Stimulated activated CD8-positive, alpha-beta memory T cell treated with anti-CD3 and anti-CD28 coated beads, Interleukin-4, amount 100 ng/mL, for 24 hours (primary cell): ENCODE measurements around the gene RGS2.
A peak's percentile ranks its signal among the peaks of the same experiment; 100 is the strongest.

ENCODE experiments used
- DNase-seq: peaks from one replicate; pipeline ENCODE4 v3.0.0-alpha.2; 2020; ENCODE audit warnings: low read depth

Gene RGS2, protein sequence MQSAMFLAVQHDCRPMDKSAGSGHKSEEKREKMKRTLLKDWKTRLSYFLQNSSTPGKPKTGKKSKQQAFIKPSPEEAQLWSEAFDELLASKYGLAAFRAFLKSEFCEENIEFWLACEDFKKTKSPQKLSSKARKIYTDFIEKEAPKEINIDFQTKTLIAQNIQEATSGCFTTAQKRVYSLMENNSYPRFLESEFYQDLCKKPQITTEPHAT

DNA sequence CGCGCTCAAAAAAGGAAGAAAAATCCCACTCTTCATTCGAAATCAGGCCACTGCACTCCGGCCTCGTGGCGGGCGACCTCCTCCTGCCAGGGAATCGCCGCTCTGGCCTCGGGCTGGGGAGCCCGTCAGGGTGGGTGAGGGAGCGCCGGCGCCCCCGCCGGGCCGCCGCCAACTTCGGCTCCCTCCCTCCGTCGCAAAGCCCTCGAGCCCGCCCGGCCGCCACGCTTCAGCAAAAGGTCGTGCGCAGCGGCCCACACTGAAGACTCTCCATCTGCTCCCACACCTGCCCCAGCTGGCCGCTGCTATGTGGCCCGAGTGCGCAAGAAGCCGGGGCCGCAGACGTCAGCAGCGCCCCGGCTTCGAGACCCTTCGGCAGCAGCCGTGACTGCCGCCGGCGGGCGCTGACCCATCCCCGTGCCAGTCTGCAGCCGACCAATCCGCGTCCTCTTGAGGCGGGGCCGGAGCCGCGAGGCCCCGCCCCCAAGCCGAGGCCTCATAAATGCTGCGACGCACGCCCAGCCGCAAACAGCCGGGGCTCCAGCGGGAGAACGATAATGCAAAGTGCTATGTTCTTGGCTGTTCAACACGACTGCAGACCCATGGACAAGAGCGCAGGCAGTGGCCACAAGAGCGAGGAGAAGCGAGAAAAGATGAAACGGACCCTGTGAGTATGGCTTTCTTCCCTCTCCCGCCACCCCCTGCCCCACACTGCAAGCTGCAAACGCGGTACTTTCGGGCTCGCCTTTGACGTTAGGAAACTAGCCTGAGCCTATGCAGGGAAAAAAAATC is at the start of gene RGS2:
Gene RGS2, plus strand, starts transcription at position 522 of the 789 bp plus-strand sequence. Its CDS starts 33 bp downstream, at position 555.
- DNase-seq: peak; percentile 81

DNA sequence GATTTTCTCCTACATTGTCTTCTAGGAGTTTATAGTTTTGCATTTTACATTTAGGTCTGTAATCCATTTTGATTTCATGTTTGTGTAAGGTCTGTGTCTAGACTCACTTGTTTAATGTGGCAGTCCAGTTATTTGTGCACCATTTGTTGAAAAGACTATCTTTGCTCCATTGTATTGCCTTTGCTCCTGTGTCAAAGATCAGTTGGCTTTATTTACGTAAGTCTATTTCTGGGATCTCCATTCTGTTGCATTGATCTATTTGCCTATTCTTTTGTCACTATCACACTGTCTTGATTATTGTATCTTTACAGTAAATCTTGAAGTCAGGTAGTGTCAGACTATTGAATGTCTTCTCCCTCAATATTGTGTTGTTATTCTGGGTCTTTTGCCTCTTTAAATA is 49.7 kb upstream of the RGS2 start:
- no peak for DNase-seq

DNA sequence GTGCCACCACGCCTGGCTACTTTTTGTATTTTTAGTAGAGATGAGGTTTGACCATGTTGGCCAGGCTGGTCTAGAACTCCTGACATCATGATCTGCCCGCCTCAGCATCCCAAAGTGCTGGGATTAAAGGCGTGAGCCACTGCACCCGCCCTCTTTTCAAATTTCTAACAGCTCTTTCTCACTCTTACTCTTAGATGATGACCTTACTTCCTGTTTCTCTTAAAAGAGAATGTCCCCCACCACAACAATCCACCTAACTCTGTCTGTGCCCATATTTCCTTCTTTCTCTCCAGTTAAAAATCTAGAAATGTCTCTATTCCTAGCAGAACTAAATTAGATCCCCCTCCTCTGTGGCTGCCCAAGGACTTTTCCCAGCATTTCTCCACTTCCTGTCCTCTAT is 46.6 kb upstream of the RGS2 start:
- no peak for DNase-seq

DNA sequence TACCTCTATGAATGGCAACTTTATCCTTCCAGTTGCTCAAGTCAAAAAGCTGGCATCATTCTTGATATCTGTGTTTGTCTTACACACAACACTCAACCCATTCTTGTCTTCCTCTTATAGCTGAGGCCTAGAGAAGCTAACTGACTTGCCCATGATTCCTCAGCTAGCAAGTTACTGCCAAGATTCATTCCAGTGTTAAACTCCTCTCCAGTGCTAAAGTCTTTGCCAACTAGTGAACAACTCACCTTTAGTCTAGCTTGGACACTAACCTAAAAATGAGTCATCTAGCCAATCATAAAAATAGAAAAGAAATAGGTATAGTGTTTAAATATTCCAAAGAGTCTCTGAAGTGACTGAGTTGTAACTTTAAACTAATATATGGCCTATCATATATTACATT is 45.6 kb upstream of the RGS2 start:
- no peak for DNase-seq

DNA sequence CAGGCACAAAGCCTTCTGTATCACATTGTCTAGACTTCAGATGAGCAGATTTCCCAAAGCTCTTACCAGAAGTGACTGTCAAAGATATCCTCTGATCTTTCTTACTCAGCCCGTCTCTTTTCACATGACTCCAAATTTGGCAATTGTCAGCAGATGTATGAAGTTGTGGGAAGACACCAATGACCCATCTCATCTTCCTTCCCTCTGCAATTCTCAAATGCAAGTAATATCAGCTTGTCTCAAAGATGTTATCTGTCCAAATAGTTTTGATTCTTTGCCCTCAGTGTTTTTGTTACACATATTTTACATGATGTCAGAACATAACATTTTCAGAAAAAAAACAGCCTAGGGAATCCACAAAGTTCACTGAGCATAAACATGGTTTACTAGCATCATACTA is 45.1 kb upstream of the RGS2 start:
- DNase-seq: no peak

DNA sequence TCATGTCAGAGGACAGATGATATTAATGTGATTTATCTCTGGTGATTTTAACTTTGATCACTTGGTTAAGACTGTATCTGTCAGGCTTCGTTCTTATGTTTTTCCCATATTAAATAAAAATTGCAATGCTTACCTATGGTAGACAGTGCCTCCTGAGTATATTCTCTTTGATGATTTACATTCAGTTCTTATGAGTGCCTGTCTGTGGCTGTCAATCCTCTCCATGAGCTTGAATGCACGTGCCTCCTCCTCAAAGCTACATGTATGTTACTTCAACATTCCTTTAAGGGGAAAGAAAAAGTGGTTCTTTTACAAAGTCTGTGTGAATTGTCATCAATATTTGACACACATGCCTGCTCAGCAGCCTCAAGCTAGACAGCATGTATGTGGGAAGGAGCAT is 44.2 kb upstream of the RGS2 start:
- no peak for DNase-seq

DNA sequence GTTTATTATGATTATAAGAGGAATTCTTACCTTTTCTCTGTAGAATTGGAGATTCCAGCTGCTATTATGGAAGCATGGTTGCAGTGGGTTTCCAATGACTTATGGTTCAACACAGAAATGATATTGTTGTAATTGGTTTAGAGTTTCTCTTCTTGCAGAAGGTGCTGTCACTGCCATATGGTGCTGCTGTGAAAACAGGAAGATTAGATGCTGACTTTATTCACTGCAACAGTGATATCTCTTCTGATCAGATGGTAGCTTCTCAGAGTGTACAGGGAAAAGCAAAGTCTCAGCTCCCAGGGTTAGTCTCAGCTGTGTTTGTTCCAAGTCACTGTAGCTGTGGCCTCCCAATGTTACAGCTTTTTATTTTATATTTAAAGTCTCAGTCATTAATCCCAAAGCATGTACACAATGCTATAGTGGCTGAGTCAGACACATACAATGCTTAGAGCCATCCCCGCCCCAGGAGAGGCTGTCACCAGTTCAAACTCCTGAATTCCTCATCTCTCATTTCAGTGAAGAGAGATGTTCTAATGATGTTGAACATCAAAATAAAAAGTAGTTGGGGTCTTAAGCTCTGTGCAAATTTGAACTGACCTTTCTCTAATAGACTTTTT is 42.7 kb upstream of the RGS2 start:
- DNase-seq: no peak

DNA sequence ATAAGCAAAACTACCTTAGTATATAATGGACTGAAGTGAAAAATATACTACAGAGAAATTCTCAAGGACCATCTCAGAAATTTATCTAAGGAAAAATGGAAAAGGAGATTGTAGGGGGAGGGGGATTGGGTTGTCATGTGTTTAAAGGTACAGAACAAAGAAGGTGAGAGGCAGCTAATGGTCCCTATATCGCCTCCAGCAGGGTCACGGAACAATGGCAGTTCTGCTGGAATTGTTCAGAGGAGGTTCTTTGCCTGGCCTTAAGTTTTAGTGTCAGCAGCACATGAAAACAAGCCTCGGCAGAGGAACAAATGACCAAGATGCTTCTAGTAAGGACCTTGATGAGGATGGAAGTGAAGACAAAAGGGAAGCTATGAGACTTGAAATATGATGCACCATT is 42.0 kb upstream of the RGS2 start:
- no peak for DNase-seq

DNA sequence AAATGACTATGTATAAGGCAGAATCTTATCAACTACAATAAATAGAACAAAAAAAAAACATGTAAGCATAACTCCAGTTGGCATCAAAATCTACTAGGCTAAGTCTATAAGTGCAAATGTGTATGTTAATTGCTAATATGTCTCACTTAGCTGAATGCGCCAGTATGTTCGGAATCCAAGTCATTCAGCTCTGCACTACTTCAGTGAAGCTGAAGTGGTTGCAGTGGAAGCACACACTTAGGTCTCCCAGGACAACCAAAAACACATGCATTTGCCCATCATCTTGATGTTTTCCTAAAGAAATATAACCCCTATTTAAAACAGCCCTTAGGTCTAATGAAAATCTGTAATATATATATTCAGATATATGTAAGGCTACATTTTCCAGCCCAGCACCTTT is 41.0 kb upstream of the RGS2 start:
- no peak for DNase-seq

DNA sequence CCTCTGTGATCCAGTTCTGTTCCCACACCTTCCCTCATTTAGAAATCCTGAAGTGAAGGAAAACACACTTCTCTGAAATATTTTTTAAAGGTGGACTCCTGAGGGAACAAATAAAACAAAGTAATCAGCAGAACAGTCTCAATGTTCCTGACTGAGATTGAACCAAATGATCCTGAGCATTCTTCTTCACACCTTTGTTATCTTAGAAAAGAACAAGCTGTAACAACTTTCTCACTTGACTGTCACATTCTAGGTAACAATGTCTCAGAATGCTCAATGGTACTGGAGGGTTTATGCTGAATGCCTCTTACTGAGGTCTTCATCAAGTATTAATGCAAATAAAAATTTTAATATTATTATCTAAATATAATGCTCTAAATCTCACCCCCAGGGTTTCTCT is 40.4 kb upstream of the RGS2 start:
- no peak for DNase-seq

DNA sequence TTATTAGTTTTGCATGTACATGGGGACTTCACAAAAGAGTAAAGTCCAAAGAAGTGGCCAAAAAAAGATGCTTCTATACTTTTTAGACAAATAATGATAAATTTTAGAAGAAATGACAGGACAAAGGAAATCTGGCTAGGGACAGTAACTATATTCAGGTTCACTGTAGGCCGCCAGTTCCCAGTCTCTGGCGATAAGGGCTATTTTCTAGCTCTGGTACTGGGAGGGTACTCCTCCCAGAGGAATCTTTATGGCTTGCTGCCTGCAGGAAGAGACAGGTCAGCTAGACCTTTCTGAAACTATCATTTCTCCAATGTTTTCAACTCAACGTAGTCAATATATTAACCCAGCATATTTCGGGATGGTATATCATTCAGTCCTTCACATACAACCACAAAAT is 37.5 kb upstream of the RGS2 start:
- no peak for DNase-seq

DNA sequence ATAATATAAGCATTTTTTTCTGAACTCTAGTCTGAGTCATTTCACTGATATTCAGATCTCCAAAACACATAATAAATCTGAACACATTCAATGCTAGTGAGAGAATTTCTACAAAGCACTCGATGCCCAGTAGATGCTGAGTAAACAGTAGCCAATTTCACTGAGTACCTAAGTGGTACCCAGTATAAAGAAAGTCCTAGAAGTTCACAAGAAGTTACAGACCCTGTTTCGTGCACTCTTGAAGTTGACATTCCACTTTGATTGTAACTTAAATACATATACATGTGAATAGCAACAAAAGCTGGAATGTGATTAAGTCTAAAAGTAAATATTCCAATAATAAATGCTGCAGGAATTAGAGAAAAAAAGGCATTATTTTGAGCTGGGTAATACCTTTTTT is 33.2 kb upstream of the RGS2 start:
- DNase-seq: no peak

DNA sequence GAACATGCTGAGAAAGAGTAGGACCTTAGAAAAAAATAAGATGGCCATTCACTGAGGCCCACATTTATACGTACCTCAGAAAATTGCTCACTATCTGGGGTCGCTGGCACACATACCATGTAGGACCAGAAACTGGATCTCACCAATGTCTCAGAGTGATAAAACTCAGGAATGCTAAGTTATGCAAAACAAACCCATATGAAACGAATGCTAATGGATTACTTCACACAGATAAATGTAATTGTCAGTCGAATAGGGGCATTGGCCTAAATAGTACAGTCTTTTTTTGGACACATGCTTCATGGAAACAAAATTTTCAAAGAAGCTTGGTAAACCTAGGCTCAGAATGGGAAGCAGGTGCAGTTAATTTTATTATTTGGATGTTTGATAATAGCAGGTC is 32.6 kb upstream of the RGS2 start:
- DNase-seq: no peak

DNA sequence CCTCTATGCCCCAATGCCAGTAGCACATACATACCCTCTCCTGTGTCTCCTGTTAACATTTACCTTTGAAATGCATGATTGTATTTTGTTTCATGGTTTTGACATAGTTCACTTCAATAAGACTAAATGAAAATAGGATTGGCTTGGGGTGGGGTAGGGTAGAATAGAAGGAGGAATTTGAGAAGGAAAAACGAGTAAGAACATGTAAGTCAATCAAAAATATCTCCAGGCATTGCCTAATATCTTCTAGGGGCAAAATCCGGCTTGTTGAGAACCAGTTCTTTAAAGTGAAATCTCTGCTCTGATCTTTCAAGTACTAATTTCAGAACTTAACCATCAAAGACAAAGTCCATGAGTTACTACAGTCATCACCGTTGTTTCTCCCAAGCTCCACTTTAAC is 31.8 kb upstream of the RGS2 start:
- DNase-seq: no peak

DNA sequence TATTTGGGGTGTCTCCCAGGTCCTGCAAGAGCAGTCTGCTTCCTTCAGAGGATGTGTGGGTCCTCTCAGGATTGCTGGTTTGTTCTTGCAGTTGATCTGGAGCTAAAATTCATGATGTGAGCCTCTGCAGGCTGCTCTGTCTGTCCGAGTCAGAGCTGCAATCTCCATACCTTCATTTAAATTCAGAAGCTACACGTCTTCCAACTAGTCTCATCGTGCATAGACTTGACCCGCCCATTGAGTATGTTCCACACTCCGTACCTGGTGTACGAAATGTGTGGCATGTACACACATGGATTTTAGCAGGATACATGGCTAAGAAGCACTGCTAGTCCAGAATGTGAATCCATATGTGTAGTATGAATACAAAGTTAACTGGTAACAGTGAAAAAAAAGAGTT is 25.0 kb upstream of the RGS2 start:
- DNase-seq: no peak

DNA sequence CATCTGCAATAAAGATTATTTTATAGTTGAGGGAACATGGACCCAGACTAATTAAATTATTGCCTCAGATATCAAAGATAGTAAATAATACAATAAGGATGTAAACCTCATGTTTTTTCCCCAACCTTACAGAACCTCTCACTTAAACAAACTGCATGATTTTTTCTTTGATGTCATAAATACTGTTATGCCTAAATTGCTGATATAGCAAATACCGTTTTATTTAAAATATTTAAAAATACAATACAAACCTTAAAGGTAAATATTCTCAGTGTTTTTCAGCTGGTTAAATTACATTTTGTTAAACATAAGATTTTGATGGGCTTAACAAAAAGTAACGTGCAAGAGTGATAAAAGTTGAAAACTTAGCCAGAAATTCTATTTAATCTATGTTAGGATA is 24.4 kb upstream of the RGS2 start:
- DNase-seq: no peak

DNA sequence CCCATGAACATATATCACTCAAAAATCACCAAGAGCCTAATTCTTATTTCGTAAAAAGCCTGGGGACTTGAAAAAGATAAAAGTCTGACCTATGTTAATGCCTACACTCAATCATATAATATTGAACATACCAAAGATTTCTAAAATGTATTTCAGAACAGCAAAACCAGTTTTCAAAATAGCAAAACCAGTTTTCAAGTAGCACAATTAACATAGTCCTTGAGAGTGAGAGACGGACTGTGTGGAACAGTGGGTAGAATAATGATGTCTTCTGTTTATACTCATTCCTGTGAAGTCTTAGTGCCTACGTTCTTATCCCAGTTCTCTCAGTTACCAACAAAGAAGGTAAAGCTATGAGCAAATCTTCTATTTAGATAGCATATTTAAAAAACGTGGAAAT is 22.3 kb upstream of the RGS2 start:
- no peak for DNase-seq

DNA sequence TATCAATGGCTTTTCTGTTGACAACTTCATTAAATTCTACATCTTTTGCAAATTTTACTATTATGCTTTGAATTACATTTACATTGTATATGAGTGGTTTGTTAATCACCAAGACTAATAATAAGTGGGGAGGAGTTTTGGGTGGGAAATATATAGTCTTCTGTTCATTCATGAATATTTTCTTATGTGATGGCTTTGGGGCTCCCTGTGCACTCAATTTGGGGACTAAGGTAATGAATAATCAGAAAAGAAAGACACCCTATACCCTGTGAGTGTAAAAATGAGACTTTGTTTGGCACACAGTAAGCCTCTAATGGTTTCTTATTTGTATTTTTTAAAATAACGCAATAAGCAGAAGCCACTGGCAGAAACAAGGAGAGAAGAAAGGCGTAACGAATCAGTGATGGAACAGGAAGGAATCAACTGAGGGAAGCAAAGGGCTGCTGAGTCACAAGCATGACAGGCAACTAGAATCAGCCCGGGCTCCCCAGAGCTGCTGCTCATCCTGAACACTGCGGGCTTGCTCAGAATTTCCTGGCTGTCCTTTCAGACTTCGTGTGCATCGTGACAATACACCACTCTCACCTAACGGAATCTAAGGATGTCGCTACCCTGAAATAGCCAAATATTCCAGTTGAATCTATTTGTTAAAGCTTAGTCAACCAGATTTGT is 20.8 kb upstream of the RGS2 start:
- DNase-seq: no peak

DNA sequence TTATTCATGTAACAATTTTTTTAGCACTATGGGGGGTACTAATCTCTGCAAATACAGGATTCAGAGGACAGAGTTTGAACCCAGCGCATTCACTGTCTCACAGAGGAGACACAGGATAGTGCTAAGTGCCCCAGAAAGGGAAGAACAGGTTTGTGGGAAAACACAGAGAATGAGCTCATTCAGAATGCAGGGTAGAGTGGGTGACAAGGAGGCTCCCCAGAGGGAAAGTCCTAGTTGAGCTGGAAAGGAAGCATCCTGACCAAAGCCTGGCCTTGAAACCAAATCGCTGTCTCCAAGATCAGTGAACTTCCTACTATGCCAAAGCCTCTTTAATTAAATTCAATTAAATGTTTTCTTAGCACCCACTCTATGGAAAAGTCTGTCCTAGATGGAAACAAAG is 19.0 kb upstream of the RGS2 start:
- DNase-seq: no peak

DNA sequence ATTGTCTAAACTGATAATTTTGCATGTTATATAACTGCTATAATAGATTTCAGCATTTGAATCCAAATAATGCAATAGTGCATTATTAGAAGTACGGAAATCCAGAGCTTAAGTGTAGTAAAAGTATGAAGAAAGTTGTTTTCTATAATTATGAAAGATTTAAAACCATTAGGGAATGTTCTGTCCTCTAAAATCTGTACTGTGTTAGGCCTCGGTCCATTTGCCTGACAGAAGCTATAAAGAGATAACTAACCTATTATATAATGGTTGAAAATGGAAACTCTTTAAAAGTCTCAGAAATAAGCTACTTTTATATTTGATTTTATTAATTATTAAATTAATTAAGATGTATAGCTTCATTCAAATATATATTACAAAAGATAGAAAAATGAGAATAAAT is 16.2 kb upstream of the RGS2 start:
- no peak for DNase-seq

DNA sequence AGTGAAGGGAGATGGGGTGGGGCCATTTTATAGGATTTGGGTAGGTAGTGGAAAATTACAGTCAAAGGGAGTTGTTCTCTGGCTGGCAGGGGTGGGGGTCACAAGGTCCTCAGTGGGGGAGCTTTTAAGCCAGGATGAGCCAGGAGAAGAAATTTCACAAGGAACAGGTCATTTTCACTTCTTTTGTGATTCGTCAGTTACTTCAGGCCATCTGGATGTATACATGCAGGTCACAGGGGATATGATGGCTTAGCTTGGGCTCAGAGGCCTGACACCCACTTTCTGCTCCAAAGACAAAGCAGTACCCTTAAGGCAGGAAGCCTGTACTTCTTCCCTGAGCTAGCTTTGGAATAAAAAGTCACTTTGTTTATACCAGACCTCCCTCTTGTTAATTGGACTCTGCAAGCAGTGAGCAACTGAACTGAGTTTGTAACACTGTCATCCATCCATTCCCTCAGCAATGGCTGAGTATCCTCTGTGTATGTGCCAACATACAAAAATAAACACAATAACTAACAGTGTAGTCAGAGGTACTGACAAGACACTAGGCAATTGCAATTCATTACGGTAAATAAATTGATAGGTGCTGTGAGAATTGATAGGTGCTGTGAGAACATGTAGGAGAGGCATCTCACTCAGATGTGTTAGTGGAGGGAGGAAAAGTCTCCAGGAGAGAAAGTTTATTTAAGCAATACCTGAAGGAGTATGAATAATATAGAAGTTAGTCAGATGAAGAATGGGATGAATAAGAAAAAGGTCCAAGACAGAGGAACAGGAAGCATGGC is 14.7 kb upstream of the RGS2 start:
- no peak for DNase-seq

DNA sequence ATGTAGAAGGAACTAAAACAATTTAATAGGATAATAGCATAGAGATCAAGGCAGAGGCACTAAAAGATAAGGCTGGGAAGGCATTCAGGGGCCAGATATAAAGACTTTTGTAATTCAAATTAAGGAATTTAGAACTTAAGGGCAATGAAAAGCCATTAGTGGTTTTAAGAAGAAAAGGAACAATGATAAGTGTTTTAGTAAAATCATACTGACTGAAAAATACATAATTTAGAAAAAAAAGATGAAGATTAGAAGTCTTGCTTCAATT is 14.1 kb upstream of the RGS2 start:
- DNase-seq: no peak
